Measurements from ENCODE around the gene SPATA9. TPM values are rescaled to one million over a fixed set of nuclear protein-coding genes. Genes with fewer than 3 reads are reported as not detected.

The SPATA9 gene
- total RNA-seq, 1 experiment from 2014 or later, result 0.15 TPM

- Histone ChIP-seq H3K36me3 (ENCODE audit: control insufficient read depth, insufficient read depth, low read length) (no peaks in the 10 kb centered on the region), H3K27me3 (ENCODE audit: control insufficient read depth, insufficient read depth, low read length) (no peaks in the 10 kb centered on the region), H3K9me3 (ENCODE audit: control insufficient read depth, insufficient read depth, low read depth, low read length) (no peaks in the 10 kb centered on the region), H3K4me3 (ENCODE audit: low read depth in 2 of 2, low read length in 2 of 2) (peak overlapping the region in 1 of 2 experiments; percentile 28; a peak in 2 of 4 replicates), H3K4me1 (ENCODE audit: control insufficient read depth, insufficient read depth, low read length) (peaks cover 47% of the 10 kb centered on the region), H3K27ac (ENCODE audit: low read length) (peak overlapping the region; percentile 98)
- CTCF ChIA-PET, result no interaction called here
- in situ Hi-C loops (cut with HindIII; ENCODE audit: low pct_unique_long_range_greater_than_20kb, low sequenced_read_pairs), result no loop called here
- intact Hi-C loops (cut with micrococcal nuclease; ENCODE audit: unreplicated experiment), result no loop called here
- DNase-seq (ENCODE audit: low read depth, low spot score) (no peak), ATAC-seq (no peak)
- POLR2A ChIA-PET, result no interaction called here
- no TSS peak for BruUV-seq (replicated peaks)
- TF ChIP-seq SIN3A (IDR thresholded peaks at IDR 0.05; ENCODE audit: borderline replicate concordance, insufficient read depth, low read depth, low read length) (no peak), TCF7L2 (IDR thresholded peaks at IDR 0.05; ENCODE audit: low read depth, low read length) (no peak), POLR2AphosphoS5 (IDR thresholded peaks at IDR 0.05; ENCODE audit: low read depth, low read length) (no peak), CTCF (IDR thresholded peaks at IDR 0.05) (no peak), REST (IDR thresholded peaks at IDR 0.05; ENCODE audit: insufficient read depth in 1 of 2, low read depth in 2 of 2, low read length in 1 of 2) (no peak)
These were observed 43.4 kb upstream of the SPATA9 start for GRCh38 chr5:95725937-95726810.

GRCh38 chr5:95725071-95725820, 42.5 kb upstream of the SPATA9 start:
- H3K4me3 ChIP-seq (ENCODE audit: low read depth in 2 of 2, low read length in 2 of 2), result no peak overlapping the region
- BruUV-seq (replicated peaks), result no TSS peak
- no peak for ATAC-seq
- H3K4me1 ChIP-seq (ENCODE audit: control insufficient read depth, insufficient read depth, low read length), result peaks cover 49% of the 10 kb centered on the region
- intact Hi-C loops (cut with micrococcal nuclease; ENCODE audit: unreplicated experiment), result no loop called here
- no peaks in the 10 kb centered on the region for H3K36me3 ChIP-seq (ENCODE audit: control insufficient read depth, insufficient read depth, low read length)
- ChIA-PET CTCF (no interaction called here), POLR2A (no interaction called here)
- no peak for DNase-seq (ENCODE audit: low read depth, low spot score)
- H3K27me3 ChIP-seq (ENCODE audit: control insufficient read depth, insufficient read depth, low read length), result no peaks in the 10 kb centered on the region
- in situ Hi-C loops (cut with HindIII; ENCODE audit: low pct_unique_long_range_greater_than_20kb, low sequenced_read_pairs), result no loop called here
- H3K27ac ChIP-seq (ENCODE audit: low read length), result peak overlapping the region; percentile 98; the same call in 1 of the 2 replicates
- TF ChIP-seq SIN3A (IDR thresholded peaks at IDR 0.05; ENCODE audit: borderline replicate concordance, insufficient read depth, low read depth, low read length) (no peak), TCF7L2 (IDR thresholded peaks at IDR 0.05; ENCODE audit: low read depth, low read length) (no peak), POLR2AphosphoS5 (IDR thresholded peaks at IDR 0.05; ENCODE audit: low read depth, low read length) (no peak), REST (IDR thresholded peaks at IDR 0.05; ENCODE audit: insufficient read depth in 1 of 2, low read depth in 2 of 2, low read length in 1 of 2) (no peak), CTCF (IDR thresholded peaks at IDR 0.05) (no peak)
- no peaks in the 10 kb centered on the region for H3K9me3 ChIP-seq (ENCODE audit: control insufficient read depth, insufficient read depth, low read depth, low read length)
